T-helper 1 cell treated with Interleukin-12 subunit alpha and Interleukin-12 subunit beta and Interleukin-4 antibody, amounts not matched to agents 30 ng/mL and 1 ng/mL, for 36 hours (primary cell): ENCODE measurements around the gene RDH5. TPM values are rescaled to one million over a fixed set of nuclear protein-coding genes. Genes with fewer than 3 reads are reported as not detected.
"Not testable (repeated sequence)": the region's sequence is repeated elsewhere in the genome, so short reads cannot be mapped to it uniquely, and the experiment has no call there.

Experiments used
- intact Hi-C: fragments of 100-400 bp; cut with micrococcal nuclease; formaldehyde crosslinking; loops from one replicate; pipeline ENCODE4 v1.15.1; 2024
- total RNA-seq: library from RNA; stranded (reverse); gene quantifications from 2 replicates; pipeline ENCODE4 v1.2.3, GENCODE V29; 2022

RDH5 gene
- total RNA-seq, 1 donor from 2014 or later = 14.6 TPM

DNA sequence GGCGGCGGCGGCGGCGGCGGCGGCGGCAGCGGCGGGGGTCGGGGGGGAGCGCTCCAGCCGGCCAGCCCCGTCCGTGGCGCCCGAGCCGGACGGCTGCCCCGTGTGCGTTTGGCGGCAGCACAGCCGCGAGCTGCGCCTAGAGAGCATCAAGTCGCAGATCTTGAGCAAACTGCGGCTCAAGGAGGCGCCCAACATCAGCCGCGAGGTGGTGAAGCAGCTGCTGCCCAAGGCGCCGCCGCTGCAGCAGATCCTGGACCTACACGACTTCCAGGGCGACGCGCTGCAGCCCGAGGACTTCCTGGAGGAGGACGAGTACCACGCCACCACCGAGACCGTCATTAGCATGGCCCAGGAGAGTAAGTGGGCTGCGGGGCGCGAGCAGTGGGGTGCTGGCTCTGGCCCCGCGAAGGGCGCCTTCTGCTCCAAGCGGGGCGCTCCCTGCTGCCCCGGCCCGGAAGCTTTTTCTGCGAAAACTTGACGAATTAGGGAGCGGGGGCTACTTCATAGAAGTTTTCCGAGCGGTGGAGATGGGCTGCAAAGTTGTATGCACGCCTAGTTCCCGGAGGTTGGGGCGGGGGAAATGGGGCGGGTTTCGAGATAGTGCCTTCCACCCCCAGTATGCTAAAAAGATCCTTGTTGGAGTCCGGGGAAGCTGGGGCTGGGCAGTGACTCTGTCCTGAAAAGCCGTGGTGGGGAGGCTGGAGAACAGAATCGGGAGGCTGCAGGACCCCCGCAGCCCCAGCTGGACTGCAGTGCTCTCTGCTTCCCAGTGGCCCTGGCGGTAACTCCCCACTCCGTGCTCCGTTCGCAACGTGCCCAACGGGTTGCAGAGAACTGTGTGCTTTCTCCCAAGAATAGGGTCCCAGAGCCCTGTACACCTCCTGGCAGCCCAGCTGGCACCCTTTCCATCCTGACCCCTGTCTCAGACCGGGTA, 23.5 kb downstream of the RDH5 start:
- intact Hi-C loops = loop anchor here (1.0 to 2.0 kb wide), 3 partner anchors 74 to 725 kb away; partner anchors contain the start of genes PA2G4, SARNP and SPRYD4

DNA sequence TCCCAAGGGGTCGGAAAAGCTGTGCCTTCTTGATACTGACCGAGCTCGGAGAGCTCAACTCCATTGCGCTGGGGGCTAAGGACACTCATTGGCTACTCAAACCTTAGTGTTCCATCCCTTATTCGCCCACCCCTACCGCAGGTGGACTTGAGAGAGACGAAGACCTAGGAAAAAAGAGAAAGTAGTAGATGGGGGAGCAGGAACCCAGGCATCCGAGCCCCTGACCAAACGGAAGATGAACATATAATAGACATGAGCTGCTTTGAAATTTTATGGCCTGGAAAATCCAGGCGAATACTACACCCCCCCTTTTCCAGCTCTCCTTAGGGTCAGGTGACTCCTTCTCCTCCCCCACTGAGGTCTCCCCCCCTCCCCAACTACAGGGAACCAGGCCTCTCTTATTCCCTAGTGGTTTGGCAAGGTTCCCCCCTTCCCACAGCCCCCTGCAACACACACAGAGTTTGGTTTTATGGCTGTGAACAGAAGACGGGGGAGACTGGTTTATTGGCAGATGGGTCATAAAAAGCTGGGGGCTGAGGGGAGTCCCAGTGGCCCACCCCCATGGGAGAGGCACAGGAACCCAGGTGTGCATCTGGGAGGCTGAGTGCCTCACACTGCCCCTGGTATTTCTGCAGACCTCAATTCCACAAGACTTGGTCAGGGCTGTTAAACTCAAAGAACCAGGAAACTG, 24.3 kb downstream of the RDH5 start:
- intact Hi-C loops = no loop called here

DNA sequence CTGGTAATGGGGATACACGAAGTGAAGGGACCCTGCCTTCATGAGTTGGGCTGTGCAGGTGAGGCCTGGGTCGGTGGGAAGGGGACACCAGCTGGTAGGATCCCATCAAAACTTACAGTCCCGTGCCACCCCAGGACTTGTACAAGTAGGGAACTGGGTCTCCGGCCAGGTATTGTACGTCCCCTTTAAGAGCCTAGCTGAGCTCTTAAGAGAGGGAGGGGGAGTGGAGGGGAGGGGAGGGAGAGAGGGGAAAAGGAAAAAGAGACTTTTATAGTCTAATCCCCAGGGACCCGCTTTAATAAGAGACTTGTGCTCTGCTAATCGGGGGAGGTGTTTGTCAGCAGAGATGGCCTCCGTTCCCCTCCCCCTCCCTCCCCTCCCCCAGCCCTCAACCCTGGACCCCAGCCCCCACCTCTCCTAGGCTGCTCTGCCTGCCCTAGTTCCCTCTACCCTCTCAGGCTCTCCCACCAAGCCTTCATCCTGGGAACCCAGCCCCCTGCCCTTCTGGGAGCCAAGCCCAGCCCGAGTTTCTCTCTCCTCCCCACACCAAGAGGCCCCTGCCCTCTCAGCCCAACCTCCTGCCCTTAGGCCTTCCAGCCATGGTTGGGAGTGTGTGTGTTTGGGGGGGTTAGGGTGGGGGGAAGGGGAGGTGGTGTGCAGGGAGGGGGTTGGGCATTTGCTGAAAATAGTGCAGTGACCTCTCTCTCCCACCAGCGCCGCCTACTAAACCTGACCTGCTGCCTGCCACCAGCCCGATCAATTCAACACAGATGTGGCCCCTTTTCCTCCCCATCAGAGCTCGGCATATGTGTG, 25.4 kb downstream of the RDH5 start:
- intact Hi-C loops = no loop called here

DNA sequence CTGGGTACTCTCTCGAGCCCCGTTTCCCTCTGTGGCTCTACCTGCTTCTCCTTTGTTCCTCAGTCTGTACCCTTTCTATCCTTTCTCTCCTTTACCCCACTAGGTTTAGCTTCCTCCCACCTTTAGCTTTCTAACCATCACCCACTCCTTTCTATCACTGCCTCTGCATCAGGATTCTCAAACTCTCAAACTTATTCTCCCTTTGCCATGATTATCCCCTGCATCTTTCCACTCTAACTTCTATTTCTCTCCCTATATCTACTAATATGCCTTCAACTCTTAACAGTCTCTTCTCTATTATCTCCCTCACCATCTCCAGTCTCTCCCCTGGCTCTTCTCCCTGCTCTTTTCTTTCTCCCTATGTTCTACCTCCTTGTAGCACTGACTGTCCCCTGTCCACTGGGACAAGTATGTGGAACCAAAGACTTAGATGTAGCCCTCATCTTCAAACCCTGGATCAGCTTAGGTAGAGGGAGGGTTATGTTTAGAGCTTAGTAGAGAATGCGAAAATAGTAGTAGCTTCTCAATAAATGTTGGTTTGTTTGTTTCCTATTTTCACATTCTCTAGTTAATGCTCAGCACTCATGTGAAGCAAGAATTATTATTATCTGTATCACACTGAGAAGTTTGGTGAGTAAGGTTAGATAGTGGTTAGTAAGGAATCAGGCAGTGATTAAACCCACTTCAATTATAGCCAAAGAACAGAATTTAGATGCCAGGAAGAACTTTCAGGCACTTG, 26.1 kb downstream of the RDH5 start:
- intact Hi-C loops = no loop called here

DNA sequence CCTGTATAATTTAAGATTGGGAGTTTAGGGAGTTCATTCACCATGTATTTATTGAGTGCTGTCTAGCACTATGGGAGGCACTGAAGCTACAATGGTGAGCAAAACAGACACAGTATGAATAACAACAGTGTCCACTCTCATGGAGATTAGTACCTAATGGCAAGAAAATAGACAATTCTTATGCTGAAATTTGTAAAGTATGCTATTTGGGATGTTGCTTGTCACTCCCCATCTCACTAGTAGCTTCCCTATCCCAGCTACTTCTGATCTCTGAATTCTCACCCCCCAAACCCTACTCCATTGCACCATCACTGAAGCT, 26.7 kb downstream of the RDH5 start:
- intact Hi-C loops = no loop called here

DNA sequence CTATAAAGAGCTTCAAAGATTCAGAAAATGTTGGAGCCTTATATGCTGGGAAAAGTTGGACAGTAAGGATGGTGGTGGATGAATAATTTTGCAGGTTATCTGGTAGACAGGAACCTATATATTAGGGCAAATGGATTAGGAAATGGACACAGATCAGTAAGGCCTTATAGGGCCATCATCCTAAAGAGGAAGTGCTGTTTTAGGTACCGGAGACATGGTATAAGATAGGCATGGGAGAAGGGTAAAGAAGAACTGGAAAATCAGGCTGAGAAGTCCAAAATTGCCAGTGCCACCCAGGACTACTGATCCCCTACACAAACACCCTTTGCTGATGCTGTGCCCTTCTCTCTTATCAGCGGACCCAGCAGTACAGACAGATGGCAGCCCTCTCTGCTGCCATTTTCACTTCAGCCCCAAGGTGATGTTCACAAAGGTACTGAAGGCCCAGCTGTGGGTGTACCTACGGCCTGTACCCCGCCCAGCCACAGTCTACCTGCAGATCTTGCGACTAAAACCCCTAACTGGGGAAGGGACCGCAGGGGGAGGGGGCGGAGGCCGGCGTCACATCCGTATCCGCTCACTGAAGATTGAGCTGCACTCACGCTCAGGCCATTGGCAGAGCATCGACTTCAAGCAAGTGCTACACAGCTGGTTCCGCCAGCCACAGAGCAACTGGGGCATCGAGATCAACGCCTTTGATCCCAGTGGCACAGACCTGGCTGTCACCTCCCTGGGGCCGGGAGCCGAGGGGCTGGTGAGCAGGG, 28.2 kb downstream of the RDH5 start:
- intact Hi-C loops = no loop called here

DNA sequence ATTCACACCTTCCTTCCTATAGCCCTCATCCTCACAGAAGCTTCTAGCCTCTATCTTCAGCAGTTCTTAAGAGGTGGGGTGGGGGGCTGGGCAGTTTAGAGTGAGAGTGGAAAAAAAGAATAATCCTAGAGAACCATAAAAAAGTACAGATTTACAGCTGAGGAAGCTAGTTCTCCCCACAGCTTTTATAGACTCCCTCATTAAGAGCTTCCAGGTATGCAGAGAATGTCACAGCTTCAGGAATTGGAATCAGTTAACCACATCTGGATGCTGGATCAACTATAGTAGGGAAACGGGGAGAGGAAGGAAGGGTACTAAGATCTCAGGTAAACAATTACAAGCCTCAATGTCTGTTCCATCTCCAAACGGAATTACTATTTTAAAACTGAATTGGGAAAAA, 35.1 kb downstream of the RDH5 start:
- intact Hi-C loops = no loop called here

DNA sequence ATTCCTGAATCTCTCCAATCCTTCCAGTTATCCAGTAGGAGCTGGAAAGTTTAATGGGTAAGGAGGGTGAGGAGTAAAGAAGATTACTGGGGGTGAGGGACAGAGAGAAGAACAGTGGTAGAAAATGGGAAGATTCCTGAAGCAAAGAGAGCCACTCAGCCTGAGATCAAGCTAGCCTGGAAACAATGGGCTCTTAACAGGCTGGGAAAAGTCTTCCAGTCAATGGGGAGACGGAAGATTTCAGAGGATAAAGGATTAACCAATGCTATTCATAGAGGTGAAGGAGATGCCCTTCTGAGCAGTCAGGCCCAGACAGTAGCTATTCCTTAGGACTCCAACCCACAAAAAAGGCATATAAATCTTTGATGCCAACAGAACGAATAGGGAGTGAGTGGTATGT, 37.5 kb downstream of the RDH5 start:
- intact Hi-C loops = no loop called here

DNA sequence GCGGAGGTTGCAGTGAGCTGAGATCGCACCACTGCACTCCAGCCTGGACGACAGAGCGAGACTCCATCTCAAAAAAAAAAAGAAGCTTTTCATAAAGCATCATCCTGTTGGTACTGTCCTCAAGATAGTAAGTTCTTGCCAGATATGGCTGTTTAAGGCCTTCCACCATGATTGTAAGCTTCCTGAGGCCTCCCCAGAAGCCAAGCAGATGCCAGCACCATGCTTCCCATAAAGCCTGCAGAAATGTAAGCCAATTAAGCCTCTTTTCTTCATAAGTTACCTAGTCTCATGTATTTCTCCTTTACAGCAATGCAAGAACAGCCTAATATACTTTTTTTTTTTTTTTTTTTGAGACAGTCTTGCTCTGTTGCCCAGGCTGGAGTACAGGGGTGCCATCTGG, 38.4 kb downstream of the RDH5 start:
- intact Hi-C loops = not testable (repeated sequence)

DNA sequence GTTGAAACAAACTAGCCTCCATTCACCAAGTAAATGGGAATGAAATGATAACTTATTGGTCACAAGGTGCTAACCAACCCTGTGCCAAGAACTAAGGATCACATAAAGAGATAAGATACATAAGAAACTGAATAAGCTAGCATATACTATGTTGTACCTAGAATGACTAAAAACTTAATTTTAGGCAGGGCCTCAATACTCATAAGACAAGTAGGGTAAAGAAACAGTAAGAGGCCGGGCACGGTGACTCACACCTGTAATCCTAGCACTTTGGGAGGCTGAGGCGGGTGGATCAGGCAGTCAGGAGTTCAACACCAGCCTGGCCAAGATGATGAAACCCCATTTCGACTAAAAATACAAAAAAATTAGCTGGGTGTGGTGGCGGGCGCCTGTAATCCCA, 40.5 kb downstream of the RDH5 start:
- intact Hi-C loops = no loop called here

DNA sequence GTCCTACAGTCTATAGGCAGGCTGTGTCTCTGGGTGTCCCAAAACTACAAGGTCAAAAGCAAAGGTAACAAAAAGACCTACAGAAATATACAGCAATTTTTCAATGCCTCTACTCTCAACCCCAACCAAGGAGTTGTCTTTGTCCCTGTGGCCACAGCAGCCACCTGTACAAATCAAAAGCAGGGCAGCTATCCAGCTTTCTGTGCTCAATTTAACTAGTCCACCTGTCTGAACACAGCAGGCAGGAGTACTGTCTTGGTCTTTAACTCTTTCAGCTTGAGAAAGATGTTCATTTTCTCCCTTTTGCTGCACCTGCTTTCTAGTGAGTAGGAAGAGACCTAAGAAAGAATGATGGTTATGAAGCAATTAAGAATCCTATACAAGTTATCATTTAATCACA, 42.5 kb downstream of the RDH5 start:
- intact Hi-C loops = no loop called here

DNA sequence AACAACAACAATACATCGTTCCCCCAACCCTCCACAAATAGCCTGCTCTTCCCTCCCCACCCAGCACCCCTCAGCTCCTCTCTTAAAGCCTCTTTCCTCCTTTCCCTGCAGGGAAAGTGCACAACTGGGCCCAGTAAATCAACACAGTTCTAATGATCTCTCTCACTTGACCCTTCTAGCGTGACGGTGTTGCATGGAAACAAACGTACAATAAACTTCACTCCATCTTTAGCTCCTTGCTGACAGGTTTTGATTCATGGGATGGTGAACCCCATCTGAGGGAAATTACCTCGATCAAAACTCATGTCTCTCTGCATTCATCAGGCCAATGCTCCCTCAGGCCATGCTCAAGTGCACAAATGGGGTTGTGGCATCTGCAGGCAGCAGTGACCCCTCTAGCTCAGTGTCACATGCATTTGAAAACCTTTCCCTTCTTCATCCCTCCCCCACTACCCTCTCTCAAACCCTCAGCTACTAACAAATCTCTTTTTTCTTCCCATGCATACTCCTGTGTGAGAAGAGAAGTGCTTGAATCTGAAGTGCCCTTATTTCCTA, 45.6 kb downstream of the RDH5 start:
- intact Hi-C loops = no loop called here

DNA sequence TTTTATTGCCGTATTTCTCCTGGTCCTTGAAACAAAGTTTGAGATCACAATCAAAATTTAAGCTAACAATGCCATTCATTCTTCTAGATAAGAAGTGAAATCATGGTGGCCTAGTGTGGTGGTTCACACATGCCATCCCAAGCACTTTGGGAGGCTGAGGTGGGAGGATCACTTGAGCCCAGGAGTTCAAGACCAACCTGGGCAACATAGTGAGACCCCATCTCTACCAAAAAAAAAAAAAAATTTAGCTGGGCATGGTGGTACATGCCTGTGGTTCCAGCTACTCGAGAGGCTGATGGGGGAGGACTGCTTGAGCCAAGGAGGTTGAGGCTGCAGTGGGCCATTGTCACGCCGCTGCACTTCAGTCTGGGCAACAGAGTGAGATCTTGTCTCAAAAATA, 47.0 kb downstream of the RDH5 start:
- intact Hi-C loops = no loop called here

DNA sequence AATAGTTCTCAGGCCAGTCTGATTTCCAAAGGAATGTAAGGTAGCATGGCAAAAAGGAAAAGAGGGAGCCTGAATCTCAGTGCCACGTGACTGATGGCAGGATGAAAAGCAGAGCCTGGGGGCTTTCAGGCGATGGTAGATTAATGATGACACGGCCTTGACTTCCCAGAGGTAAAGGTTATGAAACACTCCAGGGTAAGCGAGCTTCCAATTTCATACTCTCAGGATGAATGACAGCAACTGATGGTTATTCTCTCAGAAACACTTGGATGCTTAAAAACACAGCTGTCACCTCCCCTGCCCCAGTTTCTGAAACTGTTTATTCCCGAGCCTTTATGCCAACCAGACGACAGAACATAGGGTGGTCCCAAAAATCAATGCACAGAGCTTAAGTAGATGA, 51.5 kb downstream of the RDH5 start:
- intact Hi-C loops = no loop called here

Other genes starting within 250 kb of the RDH5 start
- gene OR6C68, start 228.0 kb upstream of the RDH5 start, total RNA-seq = not detected in 2 replicates
- gene OR6C4, start 170.8 kb upstream of the RDH5 start, total RNA-seq = not detected in 2 replicates
- gene OR2AP1, start 147.9 kb upstream of the RDH5 start, total RNA-seq = not detected in 2 replicates
- not detected in 2 replicates for gene OR10P1, start 83.5 kb upstream of the RDH5 start, total RNA-seq
- gene ITGA7, start 12.5 kb upstream of the RDH5 start, total RNA-seq = 0.93 and 1.3 TPM in 2 replicates
- 115 and 123 TPM in 2 replicates for gene BLOC1S1, start 4.3 kb upstream of the RDH5 start, total RNA-seq
- 164 and 172 TPM in 2 replicates for gene CD63, start 8.6 kb downstream of the RDH5 start, total RNA-seq
- gene GDF11, start 22.7 kb downstream of the RDH5 start, total RNA-seq = 16.6 and 17.3 TPM in 2 replicates
- 69.9 and 72.7 TPM in 2 replicates for gene SARNP, start 97.3 kb downstream of the RDH5 start, total RNA-seq
- gene ORMDL2, start 97.6 kb downstream of the RDH5 start, total RNA-seq = 86.0 and 90.9 TPM in 2 replicates
- gene DNAJC14, start 109.2 kb downstream of the RDH5 start, total RNA-seq = 37.8 and 38.4 TPM in 2 replicates
- 0.12 TPM in 1 of 2 replicates, not detected in the other for gene MMP19, start 122.5 kb downstream of the RDH5 start, total RNA-seq
- 41.9 and 44.6 TPM in 2 replicates for gene PYM1, start 207.5 kb downstream of the RDH5 start, total RNA-seq
- gene DGKA, start 210.8 kb downstream of the RDH5 start, total RNA-seq = 575 and 579 TPM in 2 replicates
- not detected in 2 replicates for gene PMEL, start 245.6 kb downstream of the RDH5 start, total RNA-seq
- gene CDK2, start 246.4 kb downstream of the RDH5 start, total RNA-seq = 82.1 and 84.4 TPM in 2 replicates